H1 (cell line): ENCODE results near the gene DCAF6. TPM values are rescaled to one million over a fixed set of nuclear protein-coding genes. Genes with fewer than 3 reads are reported as not detected.

Experiments used
- ASH2L ChIP-seq: fragments of 200-600, 300-600 bp; sonication (generic); IDR thresholded peaks from one replicate; pipeline ENCODE4 v1.7.1; 2017; ENCODE audit warnings: low read length
- HDAC6 ChIP-seq: IDR thresholded peaks from one replicate; pipeline ENCODE4 v1.7.1; 2012; ENCODE audit warnings: low read depth, mild to moderate bottlenecking, inconsistent platforms, low read length, moderate library complexity
- NANOG ChIP-seq: IDR thresholded peaks from 2 replicates; pipeline ENCODE4 v1.6.1; 2011; ENCODE audit warnings: low read length, low read depth, mild to moderate bottlenecking, inconsistent platforms; ENCODE audit not compliant: insufficient read depth, poor library complexity, severe bottlenecking
- RNF2 ChIP-seq: fragments of 200-900, 300-1000 bp; sonication (generic); IDR thresholded peaks from 2 replicates; pipeline ENCODE4 v1.7.1; 2016; ENCODE audit warnings: borderline replicate concordance, low read depth, mild to moderate bottlenecking, antibody characterized with exemption, low read length; ENCODE audit not compliant: poor library complexity, severe bottlenecking; ENCODE audit errors: missing control alignments
- TCF12 ChIP-seq: IDR thresholded peaks from 2 replicates; pipeline ENCODE4 v1.6.1; 2011; ENCODE audit warnings: low read depth, mild to moderate bottlenecking, low read length
- polyA plus RNA-seq, 7 experiments: library from polyadenylated mRNA; depleted of rRNA in 3 of 7; stranded (reverse) in 5 of 7; unstranded in 2 of 7; fragments of >200 nt in 5 of 7; fragments of 200-250 nt in 2 of 7; gene quantifications; 1 replicate in 5 of 7; 2 replicates in 1 of 7; 4 replicates in 1 of 7; pipeline versions ENCODE4 v1.2.1 to v1.2.3, GENCODE V29; 2011 to 2013; ENCODE audit warnings: missing spikeins in 2 of 7, mixed read lengths in 2 of 7
- total RNA-seq: library from RNA; stranded (reverse); fragmentation: NEBNext Ultra II Directional; extraction: Animal tissue kit (Norgen Biotek cat#: 25700); gene quantifications from 2 replicates; pipeline ENCODE4 v1.2.1, GENCODE V29; 2021
- TF ChIP-seq, protein P1 (sequence below): fragments of 300-600 bp; sonication (generic); IDR thresholded peaks from 2 replicates; pipeline ENCODE4 v1.7.1; 2012; ENCODE audit warnings: low read length, moderate library complexity, mild to moderate bottlenecking, inconsistent platforms; ENCODE audit not compliant: insufficient replicate concordance

The DCAF6 gene
- total and polyA plus RNA-seq, 2 of the 8 experiments (the other 6 are each of a cell fraction or from before 2014, with no cell fraction given) = 12.3 to 17.4 TPM

DNA sequence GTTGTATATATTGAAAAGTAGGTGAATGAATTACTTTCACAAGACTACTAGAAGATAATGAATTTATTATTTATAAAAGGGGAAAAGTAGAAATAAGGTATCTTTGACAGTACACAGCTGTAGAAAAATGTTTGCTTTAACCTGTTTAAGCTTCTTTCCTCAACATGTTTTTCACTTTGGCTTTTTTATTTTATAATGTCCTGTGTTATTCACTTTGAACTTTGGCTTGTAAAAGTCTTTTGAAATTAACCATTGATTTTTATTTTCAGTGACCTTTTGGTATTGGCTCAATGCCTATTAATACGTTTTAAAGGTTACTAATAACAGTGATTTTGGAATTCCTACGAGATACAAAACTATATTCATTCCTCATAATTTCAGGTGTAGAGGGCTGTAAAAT lies 58.1 kb downstream of the DCAF6 start (continued):
- TF ChIP-seq, protein P1, sequence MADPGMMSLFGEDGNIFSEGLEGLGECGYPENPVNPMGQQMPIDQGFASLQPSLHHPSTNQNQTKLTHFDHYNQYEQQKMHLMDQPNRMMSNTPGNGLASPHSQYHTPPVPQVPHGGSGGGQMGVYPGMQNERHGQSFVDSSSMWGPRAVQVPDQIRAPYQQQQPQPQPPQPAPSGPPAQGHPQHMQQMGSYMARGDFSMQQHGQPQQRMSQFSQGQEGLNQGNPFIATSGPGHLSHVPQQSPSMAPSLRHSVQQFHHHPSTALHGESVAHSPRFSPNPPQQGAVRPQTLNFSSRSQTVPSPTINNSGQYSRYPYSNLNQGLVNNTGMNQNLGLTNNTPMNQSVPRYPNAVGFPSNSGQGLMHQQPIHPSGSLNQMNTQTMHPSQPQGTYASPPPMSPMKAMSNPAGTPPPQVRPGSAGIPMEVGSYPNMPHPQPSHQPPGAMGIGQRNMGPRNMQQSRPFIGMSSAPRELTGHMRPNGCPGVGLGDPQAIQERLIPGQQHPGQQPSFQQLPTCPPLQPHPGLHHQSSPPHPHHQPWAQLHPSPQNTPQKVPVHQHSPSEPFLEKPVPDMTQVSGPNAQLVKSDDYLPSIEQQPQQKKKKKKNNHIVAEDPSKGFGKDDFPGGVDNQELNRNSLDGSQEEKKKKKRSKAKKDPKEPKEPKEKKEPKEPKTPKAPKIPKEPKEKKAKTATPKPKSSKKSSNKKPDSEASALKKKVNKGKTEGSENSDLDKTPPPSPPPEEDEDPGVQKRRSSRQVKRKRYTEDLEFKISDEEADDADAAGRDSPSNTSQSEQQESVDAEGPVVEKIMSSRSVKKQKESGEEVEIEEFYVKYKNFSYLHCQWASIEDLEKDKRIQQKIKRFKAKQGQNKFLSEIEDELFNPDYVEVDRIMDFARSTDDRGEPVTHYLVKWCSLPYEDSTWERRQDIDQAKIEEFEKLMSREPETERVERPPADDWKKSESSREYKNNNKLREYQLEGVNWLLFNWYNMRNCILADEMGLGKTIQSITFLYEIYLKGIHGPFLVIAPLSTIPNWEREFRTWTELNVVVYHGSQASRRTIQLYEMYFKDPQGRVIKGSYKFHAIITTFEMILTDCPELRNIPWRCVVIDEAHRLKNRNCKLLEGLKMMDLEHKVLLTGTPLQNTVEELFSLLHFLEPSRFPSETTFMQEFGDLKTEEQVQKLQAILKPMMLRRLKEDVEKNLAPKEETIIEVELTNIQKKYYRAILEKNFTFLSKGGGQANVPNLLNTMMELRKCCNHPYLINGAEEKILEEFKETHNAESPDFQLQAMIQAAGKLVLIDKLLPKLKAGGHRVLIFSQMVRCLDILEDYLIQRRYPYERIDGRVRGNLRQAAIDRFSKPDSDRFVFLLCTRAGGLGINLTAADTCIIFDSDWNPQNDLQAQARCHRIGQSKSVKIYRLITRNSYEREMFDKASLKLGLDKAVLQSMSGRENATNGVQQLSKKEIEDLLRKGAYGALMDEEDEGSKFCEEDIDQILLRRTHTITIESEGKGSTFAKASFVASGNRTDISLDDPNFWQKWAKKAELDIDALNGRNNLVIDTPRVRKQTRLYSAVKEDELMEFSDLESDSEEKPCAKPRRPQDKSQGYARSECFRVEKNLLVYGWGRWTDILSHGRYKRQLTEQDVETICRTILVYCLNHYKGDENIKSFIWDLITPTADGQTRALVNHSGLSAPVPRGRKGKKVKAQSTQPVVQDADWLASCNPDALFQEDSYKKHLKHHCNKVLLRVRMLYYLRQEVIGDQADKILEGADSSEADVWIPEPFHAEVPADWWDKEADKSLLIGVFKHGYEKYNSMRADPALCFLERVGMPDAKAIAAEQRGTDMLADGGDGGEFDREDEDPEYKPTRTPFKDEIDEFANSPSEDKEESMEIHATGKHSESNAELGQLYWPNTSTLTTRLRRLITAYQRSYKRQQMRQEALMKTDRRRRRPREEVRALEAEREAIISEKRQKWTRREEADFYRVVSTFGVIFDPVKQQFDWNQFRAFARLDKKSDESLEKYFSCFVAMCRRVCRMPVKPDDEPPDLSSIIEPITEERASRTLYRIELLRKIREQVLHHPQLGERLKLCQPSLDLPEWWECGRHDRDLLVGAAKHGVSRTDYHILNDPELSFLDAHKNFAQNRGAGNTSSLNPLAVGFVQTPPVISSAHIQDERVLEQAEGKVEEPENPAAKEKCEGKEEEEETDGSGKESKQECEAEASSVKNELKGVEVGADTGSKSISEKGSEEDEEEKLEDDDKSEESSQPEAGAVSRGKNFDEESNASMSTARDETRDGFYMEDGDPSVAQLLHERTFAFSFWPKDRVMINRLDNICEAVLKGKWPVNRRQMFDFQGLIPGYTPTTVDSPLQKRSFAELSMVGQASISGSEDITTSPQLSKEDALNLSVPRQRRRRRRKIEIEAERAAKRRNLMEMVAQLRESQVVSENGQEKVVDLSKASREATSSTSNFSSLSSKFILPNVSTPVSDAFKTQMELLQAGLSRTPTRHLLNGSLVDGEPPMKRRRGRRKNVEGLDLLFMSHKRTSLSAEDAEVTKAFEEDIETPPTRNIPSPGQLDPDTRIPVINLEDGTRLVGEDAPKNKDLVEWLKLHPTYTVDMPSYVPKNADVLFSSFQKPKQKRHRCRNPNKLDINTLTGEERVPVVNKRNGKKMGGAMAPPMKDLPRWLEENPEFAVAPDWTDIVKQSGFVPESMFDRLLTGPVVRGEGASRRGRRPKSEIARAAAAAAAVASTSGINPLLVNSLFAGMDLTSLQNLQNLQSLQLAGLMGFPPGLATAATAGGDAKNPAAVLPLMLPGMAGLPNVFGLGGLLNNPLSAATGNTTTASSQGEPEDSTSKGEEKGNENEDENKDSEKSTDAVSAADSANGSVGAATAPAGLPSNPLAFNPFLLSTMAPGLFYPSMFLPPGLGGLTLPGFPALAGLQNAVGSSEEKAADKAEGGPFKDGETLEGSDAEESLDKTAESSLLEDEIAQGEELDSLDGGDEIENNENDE = no peak
- TF ChIP-seq HDAC6 = no peak
- no peak for TF ChIP-seq ASH2L
- no peak for TF ChIP-seq NANOG
- no peak for TF ChIP-seq RNF2
- no peak for TF ChIP-seq TCF12
